K562 (cell line): ENCODE results near the gene BIK. TPM values are rescaled to one million over a fixed set of nuclear protein-coding genes. Genes with fewer than 3 reads are reported as not detected.
A peak's percentile ranks its signal among the peaks of the same experiment; 100 is the strongest.

ENCODE experiments used
- ATAC-seq: fragments of 200-7000 bp; cut with Tn5 transposase; 3 replicates; pipeline ENCODE4 v1.9.1; 2020; ENCODE audit warnings: moderate library complexity
- BruUV-seq: library from RNA; stranded (reverse); fragments of 400-500 nt; replicated peaks from 2 replicates; lab custom pipeline; 2021; lab: Mats Ljungman, UMichigan
- CTCF ChIA-PET: fragments of 300-600 bp; formaldehyde crosslinking; extraction: SDS; loops from one replicate; lab custom pipeline; 2021; ENCODE audit warnings: low intra/inter-chr PET ratio; lab: Yijun Ruan, JAX
- POLR2A ChIA-PET: fragments of 300-600, 350-650 bp; sonication (Branson Sonifier 250); formaldehyde crosslinking; extraction: SDS; loops from one replicate; lab custom pipeline; 2021; ENCODE audit warnings: antibody characterized with exemption, inconsistent platforms; lab: Yijun Ruan, JAX
- DNase-seq, 4 experiments: peaks; one replicate each; pipeline versions ENCODE4 v3.0.0 to v3.0.0-alpha.2; 2011 to 2018; ENCODE audit warnings: low spot score in 3 of 4, mixed read lengths in 3 of 4; ENCODE audit errors: extremely low read depth in 1 of 4
- FAIRE-seq: peaks from 2 replicates; lab custom pipeline; 2011; peaks lifted over from hg19 to GRCh38; lab: Jason Lieb, UNC
- H2AFZ ChIP-seq: 2 replicates; pipeline ENCODE4 v1.6.0; 2011; ENCODE audit warnings: low read depth, low read length, control low read depth, inconsistent platforms
- H3K27ac ChIP-seq: fragments of 200-600 bp; 3 replicates; pipeline ENCODE4 v1.8.0; 2011; ENCODE audit warnings: low read depth, mild to moderate bottlenecking, control low read depth, inconsistent platforms, low read length, moderate library complexity, mixed read lengths; ENCODE audit errors: extremely low read depth
- H3K27me3 ChIP-seq, 2 experiments: fragments of 300-600 bp in 1 of 2; 2 replicates in 1 of 2; 3 replicates in 1 of 2; pipeline versions ENCODE4 v1.6.0 to v1.8.0; 2011; ENCODE audit warnings: inconsistent platforms in 2 of 2, low read length in 2 of 2, mild to moderate bottlenecking in 1 of 2, mixed read lengths in 1 of 2, moderate library complexity in 1 of 2; ENCODE audit not compliant: control insufficient read depth in 2 of 2, insufficient read depth in 2 of 2
- H3K36me3 ChIP-seq: fragments of 300-600 bp; 3 replicates; pipeline ENCODE4 v1.8.0; 2011; ENCODE audit warnings: mild to moderate bottlenecking, low read length, inconsistent platforms; ENCODE audit not compliant: control insufficient read depth, insufficient read depth
- H3K4me1 ChIP-seq, 2 experiments: fragments of 200-600 bp in 1 of 2; replicated peaks in 1 of 2; 2 replicates in 1 of 2; 3 replicates in 1 of 2; pipeline versions ENCODE4 v1.5.1 to v1.8.0; 2011; ENCODE audit warnings: inconsistent platforms in 2 of 2, low read length in 2 of 2, mild to moderate bottlenecking in 1 of 2, mixed read lengths in 1 of 2, moderate library complexity in 1 of 2; ENCODE audit not compliant: control insufficient read depth in 2 of 2, insufficient read depth in 2 of 2
- H3K4me2 ChIP-seq: 2 replicates; pipeline ENCODE4 v1.6.1; 2011; ENCODE audit warnings: low read length, control low read depth, inconsistent platforms, mixed read lengths; ENCODE audit not compliant: insufficient read depth
- H3K4me3 ChIP-seq: fragments of 200-600 bp; sonication (generic), shearing (Covaris generic); 2 replicates; pipeline ENCODE4 v1.5.1; 2016; ENCODE audit warnings: control low read depth, inconsistent platforms
- H3K79me2 ChIP-seq: fragments of 200-600 bp; 3 replicates; pipeline ENCODE4 v1.8.0; 2011; ENCODE audit warnings: low read length, inconsistent platforms; ENCODE audit not compliant: control insufficient read depth, insufficient read depth
- H3K9ac ChIP-seq, 2 experiments: 2 replicates each; pipeline versions ENCODE4 v1.6.0 to v1.6.1; 2011; ENCODE audit warnings: low read depth in 2 of 2, low read length in 2 of 2, control low read depth in 1 of 2, inconsistent platforms in 1 of 2, mild to moderate bottlenecking in 1 of 2, mixed read lengths in 1 of 2; ENCODE audit not compliant: insufficient read depth in 1 of 2
- H3K9me1 ChIP-seq: one replicate; pipeline ENCODE4 v1.6.0; 2011; ENCODE audit warnings: inconsistent platforms, mild to moderate bottlenecking, low read length, moderate library complexity; ENCODE audit not compliant: control insufficient read depth, insufficient read depth
- H3K9me3 ChIP-seq: replicated peaks from 2 replicates; pipeline ENCODE4 v1.5.1; 2011; ENCODE audit warnings: low read depth, low read length, inconsistent platforms; ENCODE audit not compliant: control insufficient read depth, insufficient read depth
- H4K20me1 ChIP-seq: replicated peaks from 2 replicates; pipeline ENCODE4 v1.6.1; 2011; ENCODE audit warnings: low read length, inconsistent platforms, mixed read lengths; ENCODE audit not compliant: control insufficient read depth, insufficient read depth
- DACH1 ChIP-seq: fragments of 450-650 bp; IDR thresholded peaks from 2 replicates; pipeline ENCODE4 v1.6.1; 2018; ENCODE audit not compliant: partially characterized antibody
- HDAC3 ChIP-seq: fragments of 450-650 bp; IDR thresholded peaks from 2 replicates; pipeline ENCODE4 v1.6.1; 2018; ENCODE audit warnings: borderline replicate concordance, mild to moderate bottlenecking, moderate library complexity; ENCODE audit not compliant: partially characterized antibody
- KDM4B ChIP-seq, 2 experiments: fragments of 450-650 bp in 1 of 2; sonication (generic) in 1 of 2; IDR thresholded peaks; 2 replicates each; pipeline ENCODE4 v1.6.1; 2016 to 2017; ENCODE audit warnings: borderline replicate concordance in 2 of 2, antibody characterized with exemption in 1 of 2, low read depth in 1 of 2, mild to moderate bottlenecking in 1 of 2
- KLF1 ChIP-seq: fragments of 450-650 bp; IDR thresholded peaks from 2 replicates; pipeline ENCODE4 v1.6.1; 2016; ENCODE audit warnings: missing genetic modification characterization, missing compliant biosample characterization
- L3MBTL2 ChIP-seq: fragments of 450-650 bp; IDR thresholded peaks from 2 replicates; pipeline ENCODE4 v1.6.1; 2016; ENCODE audit warnings: mild to moderate bottlenecking, moderate library complexity
- MTF1 ChIP-seq: fragments of 250-450 bp; sonication (Bioruptor Pico); IDR thresholded peaks from 2 replicates; pipeline ENCODE4 v1.9.0; 2021; ENCODE audit warnings: moderate library complexity, mild to moderate bottlenecking, inconsistent platforms, borderline replicate concordance
- MXI1 ChIP-seq: IDR thresholded peaks from 2 replicates; pipeline ENCODE4 v1.6.1; 2011; ENCODE audit warnings: low read depth, mild to moderate bottlenecking, improper control_type of control experiment, low read length
- NFRKB ChIP-seq: fragments of 450-650 bp; IDR thresholded peaks from 2 replicates; pipeline ENCODE4 v1.6.1; 2016; ENCODE audit warnings: low read depth
- RBBP5 ChIP-seq: fragments of 200-600 bp; sonication (generic); IDR thresholded peaks from 2 replicates; pipeline ENCODE4 v1.6.1; 2012; ENCODE audit warnings: borderline replicate concordance, mild to moderate bottlenecking, low read length, control low read depth, inconsistent platforms; ENCODE audit not compliant: insufficient read depth, poor library complexity, severe bottlenecking
- RBFOX2 ChIP-seq: fragments of 200-400 bp; formaldehyde crosslinking; IDR thresholded peaks from 2 replicates; pipeline ENCODE4 v1.6.1; 2017; ENCODE audit warnings: low read depth, mild to moderate bottlenecking, low read length, moderate library complexity
- RBM34 ChIP-seq: fragments of 200-400 bp; formaldehyde crosslinking; IDR thresholded peaks from 2 replicates; pipeline ENCODE4 v1.6.1; 2018; ENCODE audit warnings: low read length, borderline replicate concordance; ENCODE audit not compliant: insufficient read depth
- SMAD4 ChIP-seq: fragments of 250-450 bp; sonication (Bioruptor Pico); conservative IDR thresholded peaks from 2 replicates; pipeline ENCODE4 v1.8.0; 2021; ENCODE audit warnings: inconsistent platforms, mild to moderate bottlenecking, moderate library complexity
- WGBS: fragments of 100-300 bp; shearing (Covaris generic); methylation state at CpG from one replicate; pipeline ENCODE4 v1.1.6; 2016; ENCODE audit warnings: low coverage, mixed read lengths; ENCODE audit not compliant: insufficient coverage; ENCODE audit errors: missing lambda C conversion rate; 5-methylcytosine and 5-hydroxymethylcytosine counted together
- in situ Hi-C: fragments of 300-500 bp; cut with MboI; formaldehyde crosslinking; loops from 4 replicates; pipeline ENCODE4 v1.15.0; 2018; ENCODE audit warnings: inconsistent platforms, mixed read lengths
- intact Hi-C: fragments of 100-400 bp; cut with micrococcal nuclease; formaldehyde crosslinking; loops from 2 replicates; pipeline ENCODE4 v1.14.2; 2022
- polyA plus RNA-seq, 8 experiments: library from polyadenylated mRNA; depleted of rRNA in 4 of 8; stranded (reverse) in 5 of 8; unstranded in 3 of 8; fragments of >200 nt; fragmentation: Nextera tagmentation in 2 of 8; fragmentation: Illumina TruSeq in 1 of 8; extraction: Ambion mirVana in 2 of 8; extraction: Trizol in 1 of 8; gene quantifications; 2 replicates each; pipeline versions ENCODE4 v1.2.1 to v1.2.3, GENCODE V29; 2011 to 2014; ENCODE audit warnings: inconsistent platforms in 1 of 8, missing spikeins in 1 of 8
- total RNA-seq, 7 experiments: library from RNA; depleted of rRNA in 6 of 7; stranded (reverse); fragments of >200 nt in 6 of 7; fragmentation: Illumina TruSeq in 2 of 7; extraction: Trizol in 2 of 7; gene quantifications; 2 replicates each; pipeline versions ENCODE4 v1.2.1 to v1.2.3, GENCODE V29; 2011 to 2021; ENCODE audit warnings: low replicate concordance in 1 of 7

Gene BIK
- total and polyA plus RNA-seq, 9 of the 15 experiments (the other 6 are each of a cell fraction or from before 2014, with no cell fraction given), result 0.08 to 0.23 (median 0.18) TPM; not detected in 4

DNA sequence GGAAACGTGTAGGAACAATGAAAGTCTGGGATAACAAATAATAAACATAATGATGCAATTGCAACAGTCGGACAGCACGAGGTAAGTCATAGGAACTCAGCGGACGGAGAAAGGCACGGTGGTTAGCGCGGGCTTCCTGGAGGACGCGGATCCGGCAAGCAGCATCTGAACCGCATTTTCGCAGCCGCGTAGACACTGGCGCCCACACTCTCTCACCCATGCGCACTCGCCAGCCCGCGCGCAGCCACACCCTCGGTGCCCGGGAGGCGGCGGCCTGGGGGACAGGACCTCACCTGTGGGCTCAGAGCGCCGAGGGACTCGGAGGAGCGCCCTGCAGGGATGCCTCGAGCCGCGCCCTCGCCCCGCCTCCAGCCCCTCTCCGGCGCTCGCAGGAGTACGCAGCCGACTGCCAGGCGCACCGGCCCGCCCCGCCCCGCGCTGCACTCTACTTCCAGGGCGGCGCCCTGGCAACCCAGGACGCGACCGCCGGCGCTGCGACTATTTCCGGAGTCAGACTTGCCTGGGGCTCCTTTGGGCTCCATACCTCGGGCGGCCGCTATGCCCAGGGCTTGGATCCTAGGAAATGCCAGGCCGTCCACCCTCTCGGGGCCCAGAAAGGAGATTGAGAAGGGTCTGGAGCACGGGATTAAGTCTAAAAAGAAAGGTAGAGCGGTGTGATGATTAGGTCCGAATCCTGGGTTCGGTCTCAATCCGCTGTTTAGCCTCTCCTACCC, 21.4 kb upstream of the BIK start, which contains the start of gene TTLL1:
Gene TTLL1 (minus strand): TSS at position 408 of the 734 bp plus-strand sequence. CDS start 13,805 bp downstream, outside the sequence.
- Histone ChIP-seq H3K9ac (peak within 1 kb of the TSS; percentile 27 to 89; a peak in 3 of 4 replicates), H3K79me2 (no peaks in the 10 kb centered on the region), H3K36me3 (no peaks in the 10 kb centered on the region), H3K27ac (no peak within 1 kb of the TSS; the same call in 2 of the 3 replicates), H4K20me1 (no peaks in the 10 kb centered on the region), H3K9me3 (no peaks in the 10 kb centered on the region), H3K4me1 (peaks cover 3 to 19% of the 10 kb centered on the region in 2 experiments; a peak in 4 of 5 replicates), H3K9me1 (no peaks in the 10 kb centered on the region), H3K4me2 (peak within 1 kb of the TSS; percentile 83), H3K4me3 (peak within 1 kb of the TSS; percentile 57), H3K27me3 (no peaks in the 10 kb centered on the region), H2AFZ (peak within 1 kb of the TSS; percentile 94)
- TSS peak; percentile 76 for BruUV-seq
- DNase-seq (peak; percentile 89 to 91 (median 90)), FAIRE-seq (peak; percentile 61), ATAC-seq (peak; percentile 99)
- in situ Hi-C loops, result no loop called here
- 1% methylated on average over 37 of the region's 64 CpGs for WGBS
- POLR2A ChIA-PET, result no interaction called here
- CTCF ChIA-PET, result interaction anchor here (1.7 kb wide), 1 partner anchor 269 kb away, joined by 4 read pairs; no protein-coding TSS in a partner anchor
- intact Hi-C loops, result no loop called here
- TF ChIP-seq DACH1 (no peak), SMAD4 (peak; percentile 43; the same call in 1 of the 2 replicates), HDAC3 (no peak), NFRKB (no peak), RBM34 (0 out of 2 replicates have a peak, but pooled peaks have one; percentile 28), KLF1 (tag) (peak; percentile 37; the same call in 1 of the 2 replicates), MTF1 (CRISPR knock-in tag) (no peak), MXI1 (peak; percentile 67; the same call in 1 of the 2 replicates), RBBP5 (peak; percentile 24), RBFOX2 (peak; percentile 73), L3MBTL2 (peak; percentile 58), KDM4B (IDR thresholded peaks at IDR 0.05; ENCODE audit: borderline replicate concordance in 2 of 2, low read depth in 1 of 2) (peak in 1 of 2 experiments; percentile 88; a peak in 1 of 4 replicates)
